ENCODE measurements around the gene CNKSR1. TPM values are rescaled to one million over a fixed set of nuclear protein-coding genes. Genes with fewer than 3 reads are reported as not detected.

CNKSR1 gene
- total and polyA plus RNA-seq, 2 of the 13 experiments (the other 11 are each of a cell fraction or from before 2014, with no cell fraction given) = 3.4 to 8.9 TPM

- no peak for ATAC-seq
- intact Hi-C loops (cut with micrococcal nuclease; ENCODE audit: unreplicated experiment) (no loop called here), in situ Hi-C loops (cut with HindIII; ENCODE audit: extremely low pct_ligation_motif_present, low pct_unique_long_range_greater_than_20kb) (no loop called here)
- H3K4me1 ChIP-seq (ENCODE audit: insufficient read depth, low read length) = peaks cover 13% of the 10 kb centered on the region; the same call in 1 of the 2 replicates
- H3K9me3 ChIP-seq (ENCODE audit: low read length) = no peaks in the 10 kb centered on the region
- ChIA-PET POLR2A (no interaction called here), CTCF (ENCODE audit: low intra/inter-chr PET ratio, low total read pairs) (no interaction called here)
- H3K36me3 ChIP-seq (replicated peaks in 1 of 2; ENCODE audit: control insufficient read depth in 1 of 2, insufficient read depth in 2 of 2, low read length in 2 of 2) = no peaks in the 10 kb centered on the region
- no peak overlapping the region for H3K9ac ChIP-seq (ENCODE audit: insufficient read depth, low read depth, low read length)
- H3K79me2 ChIP-seq (ENCODE audit: insufficient read depth, low read length) = no peaks in the 10 kb centered on the region
- H2AFZ ChIP-seq (ENCODE audit: low read length) = no peak overlapping the region
- no TSS peak for BruUV-seq (replicated peaks)
- no peaks in the 10 kb centered on the region for H4K20me1 ChIP-seq (ENCODE audit: insufficient read depth, low read length)
- DNase-seq (ENCODE audit: low spot score) = no peak
- no peak overlapping the region for H3K4me2 ChIP-seq (ENCODE audit: low read depth, low read length)
- FAIRE-seq = no peak
- TF ChIP-seq FOXK2 (IDR thresholded peaks at IDR 0.05) (no peak), KLF13 (CRISPR knock-in tag; IDR thresholded peaks at IDR 0.05) (no peak), ZNF24 (IDR thresholded peaks at IDR 0.05) (no peak), ZUFSP (CRISPR knock-in tag; IDR thresholded peaks at IDR 0.05; ENCODE audit: borderline replicate concordance) (no peak), KDM5B (CRISPR knock-in tag; IDR thresholded peaks at IDR 0.05; ENCODE audit: borderline replicate concordance) (no peak), MED1 (CRISPR knock-in tag; IDR thresholded peaks at IDR 0.05) (no peak), MED8 (CRISPR knock-in tag; IDR thresholded peaks at IDR 0.05; ENCODE audit: insufficient replicate concordance) (no peak), ZNF432 (CRISPR knock-in tag; IDR thresholded peaks at IDR 0.05; ENCODE audit: borderline replicate concordance) (no peak), ISX (CRISPR knock-in tag; conservative IDR thresholded peaks at IDR 0.05) (no peak), DZIP1 (CRISPR knock-in tag; IDR thresholded peaks at IDR 0.05) (no peak), ATF3 (CRISPR knock-in tag; IDR thresholded peaks at IDR 0.05) (no peak), ZNF562 (CRISPR knock-in tag; IDR thresholded peaks at IDR 0.05; ENCODE audit: borderline replicate concordance) (no peak), SKI (IDR thresholded peaks at IDR 0.05; ENCODE audit: partially characterized antibody) (no peak), ZNF354B (CRISPR knock-in tag; IDR thresholded peaks at IDR 0.05) (no peak), ZBTB42 (CRISPR knock-in tag; IDR thresholded peaks at IDR 0.05) (no peak), DR1 (CRISPR knock-in tag; IDR thresholded peaks at IDR 0.05) (no peak), CENPX (CRISPR knock-in tag; IDR thresholded peaks at IDR 0.05) (no peak), DBP (CRISPR knock-in tag; IDR thresholded peaks at IDR 0.05; ENCODE audit: not compliant biosample characterization) (no peak), POLR2A (IDR thresholded peaks at IDR 0.05; ENCODE audit: insufficient read depth in 1 of 2, low read depth in 2 of 2, low read length in 2 of 2) (no peak)
- H3K27ac ChIP-seq (ENCODE audit: extremely low read length, insufficient read depth, low read length) = no peak overlapping the region
- peaks cover 0 to 16% of the 10 kb centered on the region in 2 experiments; a peak in 3 of 5 replicates for H3K27me3 ChIP-seq (ENCODE audit: control insufficient read depth in 1 of 2, insufficient read depth in 2 of 2, low read length in 2 of 2)
- H3K4me3 ChIP-seq (replicated peaks in 1 of 3; ENCODE audit: insufficient read depth in 1 of 3, low read depth in 2 of 3, low read length in 3 of 3) = no peak overlapping the region
Measured at GRCh38 chr1:26148887-26149286, 28.4 kb upstream of the CNKSR1 start.

Measured in HepG2 (cell line).